Measurements from ENCODE around the gene S100A4.
"Not testable (repeated sequence)": the region's sequence is repeated elsewhere in the genome, so short reads cannot be mapped to it uniquely, and the experiment has no call there.

Gene S100A4

GRCh38 chr1:153567621-153568366 lies 22.2 kb upstream of the S100A4 start:
- peak in 2 of 4 experiments; percentile 30 to 48 for DNase-seq (ENCODE audit: low read depth in 4 of 4, low spot score in 1 of 4)

GRCh38 chr1:153566414-153567371 lies 21.1 kb upstream of the S100A4 start:
- DNase-seq (ENCODE audit: low read depth in 4 of 4, low spot score in 1 of 4) = peak; percentile 58 to 88 (median 68)

- peak in 1 of 4 experiments; percentile 54 for DNase-seq (ENCODE audit: low read depth in 4 of 4, low spot score in 1 of 4)
These were observed 20.1 kb upstream of the S100A4 start, which contains the start of gene S100A2 for GRCh38 chr1:153565529-153566374. S100A2 (minus strand) TSS chr1:153565844; CDS start chr1:153563877, 1,967 bp downstream.

- DNase-seq (ENCODE audit: low read depth in 4 of 4, low spot score in 1 of 4) = no peak
These were observed 18.4 kb upstream of the S100A4 start for GRCh38 chr1:153563991-153564390.

GRCh38 chr1:153563483-153563901 lies 17.9 kb upstream of the S100A4 start:
- no peak for DNase-seq (ENCODE audit: low read depth in 4 of 4, low spot score in 1 of 4)

GRCh38 chr1:153562021-153562420 lies 16.4 kb upstream of the S100A4 start:
- DNase-seq (ENCODE audit: low read depth in 4 of 4, low spot score in 1 of 4) = not testable (repeated sequence)

- DNase-seq (ENCODE audit: low read depth in 4 of 4, low spot score in 1 of 4) = no peak
These were observed 15.9 kb upstream of the S100A4 start for GRCh38 chr1:153561466-153561985.

GRCh38 chr1:153560771-153561465 lies 15.3 kb upstream of the S100A4 start:
- no peak for DNase-seq (ENCODE audit: low read depth in 4 of 4, low spot score in 1 of 4)

GRCh38 chr1:153560241-153560640 lies 14.6 kb upstream of the S100A4 start:
- DNase-seq (ENCODE audit: low read depth in 4 of 4, low spot score in 1 of 4) = no peak

- no peak for DNase-seq (ENCODE audit: low read depth in 4 of 4, low spot score in 1 of 4)
These were observed 12.3 kb upstream of the S100A4 start for GRCh38 chr1:153557877-153558276.

GRCh38 chr1:153556348-153556747 lies 10.7 kb upstream of the S100A4 start:
- DNase-seq (ENCODE audit: low read depth in 4 of 4, low spot score in 1 of 4) = no peak

- no peak for DNase-seq (ENCODE audit: low read depth in 4 of 4, low spot score in 1 of 4)
These were observed 8.4 kb upstream of the S100A4 start for GRCh38 chr1:153553830-153554541.

- no peak for DNase-seq (ENCODE audit: low read depth in 4 of 4, low spot score in 1 of 4)
These were observed 7.5 kb upstream of the S100A4 start for GRCh38 chr1:153553096-153553495.

GRCh38 chr1:153552335-153552734 lies 6.7 kb upstream of the S100A4 start:
- no peak for DNase-seq (ENCODE audit: low read depth in 4 of 4, low spot score in 1 of 4)

- no peak for DNase-seq (ENCODE audit: low read depth in 4 of 4, low spot score in 1 of 4)
These were observed 5.4 kb upstream of the S100A4 start for GRCh38 chr1:153550827-153551500.

- no peak for DNase-seq (ENCODE audit: low read depth in 4 of 4, low spot score in 1 of 4)
These were observed 4.8 kb upstream of the S100A4 start for GRCh38 chr1:153550398-153550758.

- no peak for DNase-seq (ENCODE audit: low read depth in 4 of 4, low spot score in 1 of 4)
These were observed 4.3 kb upstream of the S100A4 start for GRCh38 chr1:153549741-153550397.
